Lung (tissue), 12 donors: ENCODE data around the gene PPM1L. TPM values are rescaled to one million over a fixed set of nuclear protein-coding genes. Genes with fewer than 3 reads are reported as not detected.

Experiments
- ATAC-seq: fragments of 200-7000 bp; cut with Tn5 transposase; one replicate; pipeline ENCODE4 v1.9.1; 2020; ENCODE audit warnings: moderate number of reproducible peaks; ENCODE audit not compliant: insufficient read depth, low FRiP score
- DNase-seq, 3 donors: peaks; one replicate each; pipeline ENCODE4 v3.0.0-alpha.2; 2013 to 2017
- H3K27ac ChIP-seq, 2 donors: one replicate each; pipeline ENCODE4 v1.5.1; 2013; ENCODE audit warnings: mild to moderate bottlenecking in 2 of 2, moderate library complexity in 2 of 2, control low read depth in 1 of 2, inconsistent platforms in 1 of 2, low read depth in 1 of 2, low read length in 1 of 2
- H3K27me3 ChIP-seq, 3 donors: one replicate each; pipeline ENCODE4 v1.5.1; 2013; ENCODE audit warnings: low read length in 2 of 3; ENCODE audit not compliant: control insufficient read depth in 3 of 3, insufficient read depth in 3 of 3
- H3K36me3 ChIP-seq, 4 donors: one replicate each; pipeline ENCODE4 v1.5.1; 2013; ENCODE audit warnings: low read length in 4 of 4, mild to moderate bottlenecking in 1 of 4, moderate library complexity in 1 of 4; ENCODE audit not compliant: control insufficient read depth in 4 of 4, insufficient read depth in 4 of 4
- H3K4me1 ChIP-seq, 5 donors: one replicate each; pipeline ENCODE4 v1.5.1; 2013; ENCODE audit warnings: low read length in 5 of 5, mild to moderate bottlenecking in 2 of 5, moderate library complexity in 1 of 5; ENCODE audit not compliant: control insufficient read depth in 5 of 5, insufficient read depth in 5 of 5
- H3K4me3 ChIP-seq: one replicate; pipeline ENCODE4 v1.5.1; 2013; ENCODE audit warnings: mild to moderate bottlenecking, control low read depth, moderate library complexity
- H3K9ac ChIP-seq, 2 donors: one replicate each; pipeline ENCODE4 v1.5.1; 2013; ENCODE audit warnings: low read length in 2 of 2, control low read depth in 1 of 2; ENCODE audit not compliant: insufficient read depth in 1 of 2
- H3K9me3 ChIP-seq, 4 donors: one replicate each; pipeline ENCODE4 v1.5.1; 2013; ENCODE audit warnings: low read length in 3 of 4, mild to moderate bottlenecking in 1 of 4, moderate library complexity in 1 of 4; ENCODE audit not compliant: control insufficient read depth in 4 of 4, insufficient read depth in 3 of 4
- CTCF ChIP-seq: IDR thresholded peaks from 2 replicates; pipeline ENCODE4 v1.5.1; 2012; ENCODE audit warnings: mild to moderate bottlenecking; ENCODE audit errors: control extremely low read depth, extremely low read depth
- WGBS, 2 donors: extraction: QIAGEN DNeasy Blood & Tissue Kit; methylation state at CpG; one replicate each; pipeline ENCODE4 v1.1.7; 2013; 5-methylcytosine and 5-hydroxymethylcytosine counted together
- polyA plus RNA-seq, 2 donors: library from polyadenylated mRNA; stranded (reverse); fragments of 200-250 nt; gene quantifications; one replicate each; pipeline ENCODE4 v1.2.1, GENCODE V29; 2013
- total RNA-seq, 2 donors: library from RNA; depleted of rRNA in 1 of 2; stranded (reverse); fragments of >200 nt in 1 of 2; gene quantifications; one replicate each; pipeline ENCODE4 v1.2.1, GENCODE V29; 2014 to 2021
- donor health status: control.
- donor health status: control.
- donor health status: Bipolar disorder and iron deficiency.
- donor health status: healthy.
- donor health status: DM: yes; HTN: yes; CAD: no.

The PPM1L gene
- total and polyA plus RNA-seq, 4 donors, result 1.5 to 17.7 (median 6.7) TPM

GRCh38 chr3:160796089-160796812, 40.2 kb downstream of the PPM1L start:
- no peak overlapping the region for H3K9ac ChIP-seq
- no peaks in the 10 kb centered on the region for H3K9me3 ChIP-seq
- H3K4me3 ChIP-seq, result no peak overlapping the region
- DNase-seq (no peak), ATAC-seq (no peak)
- peak overlapping the region in 1 of 2 donors; percentile 67 for H3K27ac ChIP-seq
- no peaks in the 10 kb centered on the region for H3K36me3 ChIP-seq
- H3K27me3 ChIP-seq, result no peaks in the 10 kb centered on the region
- H3K4me1 ChIP-seq, result peaks cover 0 to 19% (median 0%) of the 10 kb centered on the region in 5 donors
- no peak for TF ChIP-seq CTCF
- 74 to 81% methylated on average over 4 of the region's 4 CpGs for WGBS, 2 donors

GRCh38 chr3:160796813-160797164, 40.8 kb downstream of the PPM1L start:
- no peak overlapping the region for H3K9ac ChIP-seq
- peaks cover 0 to 19% (median 0%) of the 10 kb centered on the region in 5 donors for H3K4me1 ChIP-seq
- ATAC-seq, result no peak
- no peak overlapping the region for H3K4me3 ChIP-seq
- H3K27me3 ChIP-seq, result no peaks in the 10 kb centered on the region
- 52 to 56% methylated on average over 1 of the region's 1 CpG for WGBS, 2 donors
- no peaks in the 10 kb centered on the region for H3K36me3 ChIP-seq
- no peak for DNase-seq
- no peak for TF ChIP-seq CTCF
- H3K27ac ChIP-seq, result peak overlapping the region in 1 of 2 donors; percentile 67
- no peaks in the 10 kb centered on the region for H3K9me3 ChIP-seq

- Histone ChIP-seq H3K27me3 (no peaks in the 10 kb centered on the region), H3K4me1 (peaks cover 0 to 19% (median 0%) of the 10 kb centered on the region in 5 donors), H3K27ac (peak overlapping the region in 1 of 2 donors; percentile 67), H3K36me3 (no peaks in the 10 kb centered on the region), H3K9me3 (no peaks in the 10 kb centered on the region), H3K4me3 (no peak overlapping the region), H3K9ac (no peak overlapping the region)
- no peak for TF ChIP-seq CTCF
- ATAC-seq, result no peak
- 76 to 86% methylated on average over 3 of the region's 3 CpGs for WGBS, 2 donors
- DNase-seq, result no peak
Measured at GRCh38 chr3:160797356-160797755, 41.3 kb downstream of the PPM1L start.
